Endothelial cell of umbilical vein (primary cell): ENCODE measurements around the gene DACT2. TPM values are rescaled to one million over a fixed set of nuclear protein-coding genes. Genes with fewer than 3 reads are reported as not detected.

Source experiments
- BruUV-seq: library from RNA; stranded (reverse); fragments of 400-500 nt; replicated peaks from 2 replicates; lab custom pipeline; 2021; lab: Mats Ljungman, UMichigan
- CTCF ChIA-PET: fragments of 300-600, 350-600 bp; sonication (Branson Sonifier 250); formaldehyde crosslinking; loops from one replicate; lab custom pipeline; 2021; ENCODE audit warnings: antibody characterized with exemption, inconsistent platforms; lab: Charles Lee
- POLR2A ChIA-PET: fragments of 300-600, 350-600 bp; sonication (Branson Sonifier 250); formaldehyde crosslinking; loops from one replicate; lab custom pipeline; 2021; ENCODE audit warnings: antibody characterized with exemption, inconsistent platforms; lab: Charles Lee
- DNase-seq: peaks from one replicate; pipeline ENCODE4 v3.0.0-alpha.2; 2011; ENCODE audit warnings: low read depth, low spot score
- FAIRE-seq: peaks from 2 replicates; lab custom pipeline; 2011; peaks lifted over from hg19 to GRCh38; lab: Jason Lieb, UNC
- H2AFZ ChIP-seq: 2 replicates; pipeline ENCODE4 v1.6.0; 2012; ENCODE audit warnings: low read depth, low read length, control low read depth, inconsistent platforms
- H3K27ac ChIP-seq: 2 replicates; pipeline ENCODE4 v1.5.1; 2011; ENCODE audit warnings: low read depth, mild to moderate bottlenecking, control low read depth, low read length, moderate library complexity; ENCODE audit not compliant: insufficient read depth
- H3K27me3 ChIP-seq, 2 experiments: 2 replicates each; pipeline versions ENCODE4 v1.6.0 to v1.6.1; 2011; ENCODE audit warnings: low read length in 2 of 2, mixed read lengths in 1 of 2; ENCODE audit not compliant: control insufficient read depth in 2 of 2, insufficient read depth in 2 of 2
- H3K36me3 ChIP-seq, 2 experiments: 2 replicates in 1 of 2; 3 replicates in 1 of 2; pipeline ENCODE4 v1.5.1; 2011; ENCODE audit warnings: low read length in 2 of 2, mild to moderate bottlenecking in 1 of 2, moderate library complexity in 1 of 2; ENCODE audit not compliant: control insufficient read depth in 2 of 2, insufficient read depth in 2 of 2; ENCODE audit errors: extremely low read depth in 1 of 2
- H3K4me1 ChIP-seq: 3 replicates; pipeline ENCODE4 v1.5.1; 2011; ENCODE audit warnings: mild to moderate bottlenecking, low read length; ENCODE audit not compliant: control insufficient read depth, insufficient read depth; ENCODE audit errors: extremely low read depth
- H3K4me2 ChIP-seq: 2 replicates; pipeline ENCODE4 v1.6.1; 2011; ENCODE audit warnings: low read length, control low read depth, mixed read lengths; ENCODE audit not compliant: insufficient read depth
- H3K4me3 ChIP-seq, 3 experiments: fragments of 200-600 bp in 1 of 3; sonication (generic), shearing (Covaris generic) in 1 of 3; replicated peaks in 1 of 3; 2 replicates each; pipeline ENCODE4 v1.5.1; 2011 to 2016; ENCODE audit warnings: control low read depth in 3 of 3, low read length in 3 of 3, mild to moderate bottlenecking in 2 of 3, inconsistent platforms in 1 of 3, low read depth in 1 of 3, moderate library complexity in 1 of 3; ENCODE audit not compliant: insufficient read depth in 1 of 3
- H3K79me2 ChIP-seq: 2 replicates; pipeline ENCODE4 v1.6.0; 2012; ENCODE audit warnings: low read length, inconsistent platforms; ENCODE audit not compliant: control insufficient read depth, insufficient read depth
- H3K9ac ChIP-seq: replicated peaks from 2 replicates; pipeline ENCODE3; 2011; ENCODE audit warnings: low read length, control low read depth; ENCODE audit not compliant: insufficient read depth; ENCODE audit errors: extremely low read depth
- H3K9me1 ChIP-seq: replicated peaks from 3 replicates; pipeline ENCODE4 v1.6.0; 2011; ENCODE audit warnings: mild to moderate bottlenecking, low read length; ENCODE audit not compliant: control insufficient read depth, insufficient read depth; ENCODE audit errors: extremely low read depth
- H3K9me3 ChIP-seq: replicated peaks from 2 replicates; pipeline ENCODE4 v1.5.1; 2012; ENCODE audit warnings: low read length, inconsistent platforms; ENCODE audit not compliant: control insufficient read depth, insufficient read depth
- H4K20me1 ChIP-seq: replicated peaks from 2 replicates; pipeline ENCODE3; 2011; ENCODE audit warnings: mild to moderate bottlenecking, low read length; ENCODE audit not compliant: control insufficient read depth, insufficient read depth; ENCODE audit errors: extremely low read depth
- EZH2 ChIP-seq: IDR thresholded peaks from 2 replicates; pipeline ENCODE4 v1.6.1; 2012; ENCODE audit warnings: borderline replicate concordance, low read depth, mild to moderate bottlenecking, moderate library complexity, low read length, inconsistent platforms; ENCODE audit not compliant: severe bottlenecking
- FOS ChIP-seq: IDR thresholded peaks from 2 replicates; pipeline ENCODE4 v1.6.1; 2011; ENCODE audit warnings: mild to moderate bottlenecking, low read length, moderate library complexity, borderline replicate concordance; ENCODE audit not compliant: insufficient read depth
- GATA2 ChIP-seq: IDR thresholded peaks from 2 replicates; pipeline ENCODE4 v1.7.0; 2011; ENCODE audit warnings: low read depth, mild to moderate bottlenecking, moderate library complexity, mixed read lengths, low read length; ENCODE audit not compliant: insufficient read length, insufficient read depth
- JUN ChIP-seq: IDR thresholded peaks from 2 replicates; pipeline ENCODE4 v1.6.1; 2011; ENCODE audit warnings: borderline replicate concordance, low read depth; ENCODE audit not compliant: insufficient read length, insufficient read depth
- MYC ChIP-seq: IDR thresholded peaks from one replicate; pipeline ENCODE4 v1.6.1; 2011; ENCODE audit warnings: mild to moderate bottlenecking, low read depth, low read length
- POLR2A ChIP-seq: IDR thresholded peaks from 2 replicates; pipeline ENCODE4 v1.6.1; 2012; ENCODE audit warnings: low read depth, mild to moderate bottlenecking, control low read depth, low read length
- POLR2AphosphoS5 ChIP-seq: IDR thresholded peaks from 2 replicates; pipeline ENCODE4 v1.6.1; 2012; ENCODE audit warnings: low read depth, mild to moderate bottlenecking, control low read depth, low read length, moderate library complexity; ENCODE audit not compliant: insufficient read depth
- dilution Hi-C: fragments of 300-500 bp; cut with MboI; formaldehyde crosslinking; loops from one replicate; pipeline ENCODE4 v1.15.0; 2019; ENCODE audit warnings: low sequenced_read_pairs; ENCODE audit not compliant: extremely low pct_ligation_motif_present
- intact Hi-C: fragments of 100-400 bp; cut with micrococcal nuclease; formaldehyde crosslinking; loops from one replicate; pipeline ENCODE4 v1.10.0; 2022
- polyA plus RNA-seq, 4 experiments: library from polyadenylated mRNA; depleted of rRNA in 3 of 4; stranded (reverse) in 3 of 4; unstranded in 1 of 4; fragments of >200 nt; gene quantifications; 2 replicates each; pipeline versions ENCODE4 v1.2.1 to v1.2.3, GENCODE V29; 2011 to 2012; ENCODE audit warnings: missing spikeins in 1 of 4
- total RNA-seq: library from RNA; stranded (reverse); gene quantifications from 2 replicates; pipeline ENCODE4 v1.2.3, GENCODE V29; 2021
- TF ChIP-seq, protein P1 (sequence below), 2 donors: IDR thresholded peaks; 1 replicate in 1 of 2; 2 replicates in 1 of 2; pipeline ENCODE4 v1.5.1; 2011; ENCODE audit warnings: low read length in 2 of 2, mild to moderate bottlenecking in 2 of 2, moderate library complexity in 2 of 2, control low read depth in 1 of 2, inconsistent platforms in 1 of 2, low read depth in 1 of 2; ENCODE audit not compliant: insufficient read depth in 1 of 2; ENCODE audit errors: extremely low read depth in 1 of 2
- TF ChIP-seq, protein P2 (sequence below): IDR thresholded peaks from 2 replicates; pipeline ENCODE4 v1.6.1; 2011; ENCODE audit not compliant: insufficient read depth, insufficient read length

Gene DACT2
- total and polyA plus RNA-seq, 2 donors (not counting 3 experiments of a cell fraction or from before 2014, with no cell fraction given), result not detected

DNA sequence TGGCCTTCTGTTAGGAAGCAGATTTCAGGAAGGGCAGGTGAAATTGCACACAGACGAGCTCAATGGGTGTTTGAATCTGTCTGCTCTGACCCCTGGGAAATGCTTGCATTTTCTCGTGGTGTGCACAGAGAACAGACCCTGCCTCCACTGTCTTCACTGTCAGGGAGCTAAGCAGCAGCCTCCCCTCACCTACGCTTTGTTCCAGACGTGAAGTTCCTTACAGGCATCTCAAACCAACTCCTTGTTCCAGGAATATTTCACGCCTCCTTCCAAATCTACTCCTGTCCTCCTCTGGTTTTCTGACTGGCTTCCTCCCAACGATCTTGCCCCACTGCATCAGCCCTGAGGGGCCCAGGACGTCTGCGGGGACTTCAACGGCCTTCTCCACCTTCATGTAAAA is 13.7 kb downstream of the DACT2 start:
- Histone ChIP-seq H3K27me3 (no peaks in the 10 kb centered on the region), H3K4me3 (no peak overlapping the region), H3K79me2 (no peaks in the 10 kb centered on the region), H3K9ac (no peak overlapping the region), H3K27ac (no peak overlapping the region), H3K36me3 (no peaks in the 10 kb centered on the region), H4K20me1 (no peaks in the 10 kb centered on the region), H2AFZ (no peak overlapping the region), H3K9me1 (no peaks in the 10 kb centered on the region), H3K4me1 (no peaks in the 10 kb centered on the region), H3K4me2 (no peak overlapping the region), H3K9me3 (no peaks in the 10 kb centered on the region)
- dilution Hi-C loops (no loop called here), intact Hi-C loops (no loop called here)
- no peak for TF ChIP-seq JUN
- no peak for TF ChIP-seq MYC
- TF ChIP-seq, protein P1, sequence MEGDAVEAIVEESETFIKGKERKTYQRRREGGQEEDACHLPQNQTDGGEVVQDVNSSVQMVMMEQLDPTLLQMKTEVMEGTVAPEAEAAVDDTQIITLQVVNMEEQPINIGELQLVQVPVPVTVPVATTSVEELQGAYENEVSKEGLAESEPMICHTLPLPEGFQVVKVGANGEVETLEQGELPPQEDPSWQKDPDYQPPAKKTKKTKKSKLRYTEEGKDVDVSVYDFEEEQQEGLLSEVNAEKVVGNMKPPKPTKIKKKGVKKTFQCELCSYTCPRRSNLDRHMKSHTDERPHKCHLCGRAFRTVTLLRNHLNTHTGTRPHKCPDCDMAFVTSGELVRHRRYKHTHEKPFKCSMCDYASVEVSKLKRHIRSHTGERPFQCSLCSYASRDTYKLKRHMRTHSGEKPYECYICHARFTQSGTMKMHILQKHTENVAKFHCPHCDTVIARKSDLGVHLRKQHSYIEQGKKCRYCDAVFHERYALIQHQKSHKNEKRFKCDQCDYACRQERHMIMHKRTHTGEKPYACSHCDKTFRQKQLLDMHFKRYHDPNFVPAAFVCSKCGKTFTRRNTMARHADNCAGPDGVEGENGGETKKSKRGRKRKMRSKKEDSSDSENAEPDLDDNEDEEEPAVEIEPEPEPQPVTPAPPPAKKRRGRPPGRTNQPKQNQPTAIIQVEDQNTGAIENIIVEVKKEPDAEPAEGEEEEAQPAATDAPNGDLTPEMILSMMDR (IDR thresholded peaks at IDR 0.05; ENCODE audit: extremely low read depth in 1 of 2, insufficient read depth in 1 of 2, low read depth in 1 of 2, low read length in 2 of 2), result no peak
- no peak for TF ChIP-seq EZH2
- no peak for TF ChIP-seq POLR2A
- no peak for TF ChIP-seq GATA2
- TF ChIP-seq FOS, result no peak
- TF ChIP-seq, protein P2, sequence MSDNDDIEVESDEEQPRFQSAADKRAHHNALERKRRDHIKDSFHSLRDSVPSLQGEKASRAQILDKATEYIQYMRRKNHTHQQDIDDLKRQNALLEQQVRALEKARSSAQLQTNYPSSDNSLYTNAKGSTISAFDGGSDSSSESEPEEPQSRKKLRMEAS, result no peak
- no peak for TF ChIP-seq POLR2AphosphoS5
- BruUV-seq, result no TSS peak
- ChIA-PET POLR2A (no interaction called here), CTCF (no interaction called here)
- no peak for DNase-seq
- FAIRE-seq, result no peak
